Liver (tissue), 3 donors: Measurements from ENCODE around the gene KAT6B.

Experiments used
- CTCF ChIP-seq: fragments of 150-350 bp; IDR thresholded peaks from 2 replicates; pipeline ENCODE4 v1.5.1; 2017; ENCODE audit warnings: improper control_type of control experiment, low read depth, low read length; ENCODE audit not compliant: missing input control
- EGR1 ChIP-seq, 2 donors: IDR thresholded peaks; 2 replicates each; pipeline ENCODE4 v1.6.1; 2016 to 2018; ENCODE audit warnings: antibody characterized with exemption in 2 of 2, low read depth in 2 of 2
- GABPA ChIP-seq, 2 donors: IDR thresholded peaks in 1 of 2; conservative IDR thresholded peaks in 1 of 2; 2 replicates each; pipeline ENCODE4 v1.6.1; 2016; ENCODE audit warnings: antibody characterized with exemption in 2 of 2, mild to moderate bottlenecking in 1 of 2, moderate library complexity in 1 of 2
- HNF4G ChIP-seq: IDR thresholded peaks from 2 replicates; pipeline ENCODE4 v1.6.1; 2016; ENCODE audit warnings: antibody characterized with exemption
- JUND ChIP-seq, 2 donors: IDR thresholded peaks; 2 replicates each; pipeline ENCODE4 v1.6.1; 2016; ENCODE audit warnings: antibody characterized with exemption in 2 of 2
- MAX ChIP-seq: IDR thresholded peaks from 2 replicates; pipeline ENCODE4 v1.6.1; 2016; ENCODE audit warnings: antibody characterized with exemption
- RAD21 ChIP-seq, 2 donors: IDR thresholded peaks; 2 replicates each; pipeline ENCODE4 v1.6.1; 2016; ENCODE audit warnings: antibody characterized with exemption in 2 of 2, mild to moderate bottlenecking in 2 of 2
- REST ChIP-seq: IDR thresholded peaks from 2 replicates; pipeline ENCODE4 v1.6.1; 2016; ENCODE audit warnings: antibody characterized with exemption, mild to moderate bottlenecking
- RXRA ChIP-seq, 2 donors: IDR thresholded peaks; 2 replicates each; pipeline ENCODE4 v1.6.1; 2017 to 2018; ENCODE audit warnings: antibody characterized with exemption in 2 of 2, mild to moderate bottlenecking in 1 of 2
- SP1 ChIP-seq: IDR thresholded peaks from 2 replicates; pipeline ENCODE4 v1.6.1; 2018; ENCODE audit warnings: antibody characterized with exemption, mild to moderate bottlenecking
- TAF1 ChIP-seq: conservative IDR thresholded peaks from 2 replicates; pipeline ENCODE4 v1.6.1; 2016; ENCODE audit warnings: antibody characterized with exemption, mild to moderate bottlenecking
- YY1 ChIP-seq: IDR thresholded peaks from 2 replicates; pipeline ENCODE4 v1.6.1; 2016; ENCODE audit warnings: antibody characterized with exemption, mild to moderate bottlenecking
- ZBTB33 ChIP-seq: IDR thresholded peaks from 2 replicates; pipeline ENCODE4 v1.6.1; 2016; ENCODE audit warnings: antibody characterized with exemption
- donor health status: healthy.
- donor health status: healthy.

- TF ChIP-seq YY1 (peak; percentile 65), CTCF (no peak), REST (no peak), TAF1 (no peak), GABPA (IDR thresholded peaks at IDR 0.05 in 1 of 2, conservative IDR thresholded peaks at IDR 0.05 in 1 of 2) (no peak), SP1 (no peak), HNF4G (no peak), MAX (peak; percentile 42), JUND (IDR thresholded peaks at IDR 0.05) (no peak), RAD21 (IDR thresholded peaks at IDR 0.05) (no peak), EGR1 (IDR thresholded peaks at IDR 0.05; ENCODE audit: low read depth in 2 of 2) (no peak), RXRA (IDR thresholded peaks at IDR 0.05) (peak in 1 of 2 donors; percentile 35), ZBTB33 (no peak)
Observed at GRCh38 chr10:75021379-75022249, 195.2 kb downstream of the KAT6B start.
